Stomach (tissue), 19 donors: ENCODE results near the gene GPR52. TPM values are rescaled to one million over a fixed set of nuclear protein-coding genes. Genes with fewer than 3 reads are reported as not detected.

Experiments
- DNase-seq, 2 donors: peaks; one replicate each; pipeline versions ENCODE4 v3.0.0 to v3.0.0-alpha.2; 2013 to 2019
- H3K27ac ChIP-seq, 5 donors: fragments of 200-600 bp in 4 of 5; sonication (generic) in 4 of 5; one replicate each; pipeline ENCODE4 v1.5.1; 2013 to 2019; ENCODE audit warnings: mild to moderate bottlenecking in 1 of 5, moderate library complexity in 1 of 5
- H3K27me3 ChIP-seq, 3 donors: fragments of 200-600 bp; sonication (generic); one replicate each; pipeline ENCODE4 v1.5.1; 2017 to 2019; ENCODE audit warnings: mixed run types in 1 of 3
- H3K36me3 ChIP-seq, 4 donors: fragments of 200-600 bp; sonication (generic); 1 replicate in 3 of 4; 2 replicates in 1 of 4; pipeline ENCODE4 v1.5.1; 2016 to 2019
- H3K4me1 ChIP-seq, 4 donors: fragments of 200-600 bp; sonication (generic); one replicate each; pipeline ENCODE4 v1.5.1; 2016 to 2019
- H3K4me3 ChIP-seq, 4 donors: fragments of 200-600 bp; sonication (generic) in 3 of 4; one replicate each; pipeline ENCODE4 v1.5.1; 2016 to 2019; ENCODE audit warnings: mild to moderate bottlenecking in 1 of 4
- H3K9me3 ChIP-seq, 4 donors: fragments of 200-600 bp; sonication (generic); one replicate each; pipeline ENCODE4 v1.5.1; 2016 to 2019
- CTCF ChIP-seq, 7 experiments: fragments of 450-650 bp in 4 of 7; fragments of 200-600 bp in 3 of 7; sonication (generic) in 3 of 7; IDR thresholded peaks; one replicate each; pipeline ENCODE4 v1.5.1; 2016 to 2019; ENCODE audit warnings: antibody characterized with exemption in 7 of 7, control low read depth in 2 of 7, mild to moderate bottlenecking in 1 of 7
- EP300 ChIP-seq: sonication (generic); formaldehyde crosslinking; IDR thresholded peaks from one replicate; pipeline ENCODE4 v1.6.1; 2017; ENCODE audit warnings: antibody characterized with exemption
- POLR2A ChIP-seq, 4 donors: fragments of 450-650 bp; IDR thresholded peaks; one replicate each; pipeline ENCODE4 v1.6.1; 2016; ENCODE audit warnings: antibody characterized with exemption in 4 of 4, control low read depth in 2 of 4, mild to moderate bottlenecking in 1 of 4, moderate library complexity in 1 of 4
- POLR2AphosphoS5 ChIP-seq, 3 donors: sonication (generic); formaldehyde crosslinking; IDR thresholded peaks; one replicate each; pipeline ENCODE4 v1.6.1; 2016; ENCODE audit warnings: antibody characterized with exemption in 3 of 3
- WGBS, 5 donors: extraction: QIAGEN DNeasy Blood & Tissue Kit in 3 of 5; methylation state at CpG; one replicate each; pipeline versions ENCODE4 v1.1.5 to v1.1.7; 2013 to 2018; 5-methylcytosine and 5-hydroxymethylcytosine counted together
- intact Hi-C: fragments of 100-400 bp; cut with DNase I; formaldehyde crosslinking; loops from one replicate; pipeline ENCODE4 v1.15.1; 2023; ENCODE audit warnings: low total_unique reads
- long read RNA-seq, 10 donors: transcript quantifications; one replicate each; lab custom pipeline, GENCODE V29; 2026
- polyA plus RNA-seq, 3 donors: library from polyadenylated mRNA; stranded (reverse); fragments of 200-250 nt; gene quantifications; one replicate each; pipeline ENCODE4 v1.2.3, GENCODE V29; 2013
- total RNA-seq, 5 donors: library from RNA; depleted of rRNA; stranded (reverse); fragments of >200 nt; gene quantifications; one replicate each; pipeline versions ENCODE4 v1.1.0 to v1.2.3, GENCODE V29; 2014 to 2016
- donor health status: healthy with polysubstance abuse.
- donor health status: Bipolar disorder and iron deficiency.
- donor health status: healthy.

The GPR52 gene, protein sequence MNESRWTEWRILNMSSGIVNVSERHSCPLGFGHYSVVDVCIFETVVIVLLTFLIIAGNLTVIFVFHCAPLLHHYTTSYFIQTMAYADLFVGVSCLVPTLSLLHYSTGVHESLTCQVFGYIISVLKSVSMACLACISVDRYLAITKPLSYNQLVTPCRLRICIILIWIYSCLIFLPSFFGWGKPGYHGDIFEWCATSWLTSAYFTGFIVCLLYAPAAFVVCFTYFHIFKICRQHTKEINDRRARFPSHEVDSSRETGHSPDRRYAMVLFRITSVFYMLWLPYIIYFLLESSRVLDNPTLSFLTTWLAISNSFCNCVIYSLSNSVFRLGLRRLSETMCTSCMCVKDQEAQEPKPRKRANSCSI
- total RNA-seq, result 1 to 10 TPM in 2 of 5 donors, not detected in 3; 3.9 to 7.0 TPM
- not detected for polyA plus RNA-seq
- long read RNA-seq, donor 1, partial matches to known transcripts, result 0 of 1 reads
- long read RNA-seq, donor 1, other reads (novel, unspliced or antisense), result 0 of 1 reads
- long read RNA-seq, donor 2, result 0 reads
- long read RNA-seq, donor 3, result 0 reads
- long read RNA-seq, donor 4, result 0 reads
- long read RNA-seq, donor 5, result 0 reads
- long read RNA-seq, donor 6, result 0 reads
- long read RNA-seq, donor 7, result 0 reads
- long read RNA-seq, donor 8, result 0 reads
- long read RNA-seq, donor 9, result 0 reads
- long read RNA-seq, donor 10, result 0 reads

DNA sequence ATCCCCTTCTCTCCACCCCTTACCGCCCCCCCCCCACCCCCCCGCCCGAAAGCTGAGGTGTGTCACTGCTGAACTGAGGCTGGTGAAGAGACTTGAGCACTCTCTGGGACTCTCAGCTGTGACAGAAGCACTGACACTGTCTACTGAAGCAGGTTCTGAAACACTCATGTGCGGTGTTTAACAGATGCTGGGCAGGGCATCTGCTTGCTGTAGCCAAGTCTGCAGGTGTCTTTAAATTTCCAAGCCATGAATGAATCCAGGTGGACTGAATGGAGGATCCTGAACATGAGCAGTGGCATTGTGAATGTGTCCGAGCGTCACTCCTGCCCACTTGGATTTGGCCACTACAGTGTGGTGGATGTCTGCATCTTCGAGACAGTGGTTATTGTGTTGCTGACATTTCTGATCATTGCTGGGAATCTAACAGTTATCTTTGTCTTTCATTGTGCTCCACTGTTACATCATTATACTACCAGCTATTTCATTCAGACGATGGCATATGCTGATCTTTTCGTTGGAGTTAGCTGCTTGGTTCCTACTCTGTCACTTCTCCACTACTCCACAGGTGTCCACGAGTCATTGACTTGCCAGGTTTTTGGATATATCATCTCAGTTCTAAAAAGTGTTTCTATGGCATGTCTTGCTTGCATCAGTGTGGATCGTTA lies at the start of gene GPR52:
Gene GPR52 (plus strand): TSS at position 99 of the 665 bp plus-strand sequence. CDS start 148 bp downstream, at position 247.
- 83 to 91% (median 85%) methylated on average over 8 to 11 of the region's 11 CpGs for WGBS, 5 donors
- Histone ChIP-seq H3K4me1 (peaks cover 0 to 16% (median 5%) of the 10 kb centered on the region in 4 donors), H3K27me3 (no peaks in the 10 kb centered on the region), H3K27ac (no peak within 1 kb of the TSS), H3K9me3 (no peaks in the 10 kb centered on the region), H3K4me3 (no peak within 1 kb of the TSS), H3K36me3 (no peaks in the 10 kb centered on the region)
- TF ChIP-seq EP300 (no peak), POLR2AphosphoS5 (IDR thresholded peaks at IDR 0.05) (no peak), CTCF (IDR thresholded peaks at IDR 0.05) (no peak), POLR2A (IDR thresholded peaks at IDR 0.05) (no peak)
- intact Hi-C loops, result no loop called here
- no peak for DNase-seq

DNA sequence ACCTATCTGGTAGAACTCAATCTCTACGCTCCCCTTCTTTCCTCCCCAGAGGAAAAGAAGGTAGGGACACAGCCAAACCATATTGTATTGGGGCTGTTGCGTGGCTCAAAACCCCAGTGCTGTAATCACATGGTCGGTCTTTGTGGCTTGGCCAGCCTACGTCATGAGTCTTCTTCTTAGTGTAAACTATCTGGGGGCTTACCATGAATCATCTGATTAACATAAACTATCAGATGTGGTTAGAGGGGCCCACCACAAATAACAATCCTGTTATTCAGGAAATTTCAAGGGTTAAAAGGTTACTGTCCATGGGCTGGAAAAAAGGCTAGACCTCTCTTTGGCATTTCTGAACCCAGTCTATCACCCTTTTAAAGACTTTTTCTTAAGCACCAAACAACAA lies 49.5 kb upstream of the GPR52 start:
- no peak for DNase-seq
- 75 to 85% (median 79%) methylated on average over 4 of the region's 4 CpGs for WGBS, 5 donors
- H3K4me3 ChIP-seq, result no peak overlapping the region
- TF ChIP-seq EP300 (no peak), POLR2AphosphoS5 (IDR thresholded peaks at IDR 0.05) (no peak), CTCF (IDR thresholded peaks at IDR 0.05) (no peak), POLR2A (IDR thresholded peaks at IDR 0.05) (no peak)
- H3K36me3 ChIP-seq, result peaks cover 3 to 22% (median 15%) of the 10 kb centered on the region in 4 donors
- no peak overlapping the region for H3K27ac ChIP-seq
- H3K27me3 ChIP-seq, result no peaks in the 10 kb centered on the region
- H3K9me3 ChIP-seq, result peaks cover 0 to 6% (median 0%) of the 10 kb centered on the region in 4 donors
- H3K4me1 ChIP-seq, result no peaks in the 10 kb centered on the region
- intact Hi-C loops, result no loop called here

DNA sequence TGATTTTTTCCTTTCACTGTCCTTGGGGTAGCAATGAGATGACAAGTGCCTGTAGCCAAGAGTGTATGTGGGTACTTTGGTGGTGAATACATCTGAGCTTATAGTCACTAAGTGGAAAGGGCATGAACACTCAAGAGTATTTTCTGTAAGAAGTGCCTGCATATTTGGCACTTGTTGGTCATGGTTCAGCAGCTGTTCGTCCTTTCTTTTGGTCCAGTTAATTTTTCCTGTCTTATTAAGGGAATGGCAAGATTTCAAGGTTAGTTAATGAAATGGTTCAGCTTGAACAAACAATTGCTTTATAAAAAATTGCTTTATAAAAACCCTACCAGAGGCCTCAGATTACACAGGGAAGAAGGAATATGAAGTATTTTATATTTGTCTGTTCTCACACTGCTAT lies 48.6 kb upstream of the GPR52 start:
- no peaks in the 10 kb centered on the region for H3K27me3 ChIP-seq
- TF ChIP-seq EP300 (no peak), CTCF (IDR thresholded peaks at IDR 0.05) (no peak), POLR2A (IDR thresholded peaks at IDR 0.05) (no peak), POLR2AphosphoS5 (IDR thresholded peaks at IDR 0.05) (no peak)
- H3K27ac ChIP-seq, result no peak overlapping the region
- no peak for DNase-seq
- 63 to 85% (median 82%) methylated on average over 1 of the region's 1 CpG for WGBS, 5 donors
- intact Hi-C loops, result no loop called here
- no peak overlapping the region for H3K4me3 ChIP-seq
- H3K9me3 ChIP-seq, result no peaks in the 10 kb centered on the region
- peaks cover 3 to 13% (median 12%) of the 10 kb centered on the region in 4 donors for H3K36me3 ChIP-seq
- H3K4me1 ChIP-seq, result no peaks in the 10 kb centered on the region

DNA sequence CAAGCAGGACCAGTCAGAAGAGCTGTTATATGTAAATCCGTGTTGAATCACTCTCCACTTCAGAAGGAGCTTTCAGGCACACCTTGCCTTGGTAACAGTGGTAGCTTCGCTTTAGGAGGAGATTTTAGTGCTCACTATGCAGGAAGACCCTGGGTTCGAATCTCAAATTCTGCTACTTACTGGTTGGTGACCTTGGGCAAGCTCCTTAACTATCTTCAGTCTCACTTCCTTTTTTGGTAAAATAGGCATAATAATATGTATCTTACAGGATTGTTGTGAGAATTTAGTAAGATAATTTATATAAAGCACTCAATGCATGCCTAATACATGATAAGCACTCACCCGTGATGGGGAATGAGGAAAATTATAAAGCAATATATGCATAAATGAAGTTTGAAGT lies 46.7 kb upstream of the GPR52 start:
- DNase-seq, result no peak
- Histone ChIP-seq H3K4me1 (no peaks in the 10 kb centered on the region), H3K4me3 (no peak overlapping the region), H3K9me3 (no peaks in the 10 kb centered on the region), H3K27me3 (no peaks in the 10 kb centered on the region), H3K36me3 (peaks cover 3 to 10% (median 9%) of the 10 kb centered on the region in 4 donors), H3K27ac (no peak overlapping the region)
- WGBS, 5 donors, result 84 to 97% (median 93%) methylated on average over 4 of the region's 4 CpGs
- TF ChIP-seq POLR2A (IDR thresholded peaks at IDR 0.05) (no peak), EP300 (no peak), POLR2AphosphoS5 (IDR thresholded peaks at IDR 0.05) (no peak), CTCF (IDR thresholded peaks at IDR 0.05) (no peak)
- intact Hi-C loops, result no loop called here
